HG02852 (cell line): Measurements from ENCODE around the gene FARP1.
"Not testable (repeated sequence)": the region's sequence is repeated elsewhere in the genome, so short reads cannot be mapped to it uniquely, and the experiment has no call there.

Experiments
- ATAC-seq: cut with Tn5 transposase; IDR thresholded peaks from one replicate; pipeline ENCODE4 v1.9.1; 2021; ENCODE audit warnings: mild to moderate bottlenecking, moderate library complexity; ENCODE audit not compliant: unreplicated experiment

FARP1 gene

DNA sequence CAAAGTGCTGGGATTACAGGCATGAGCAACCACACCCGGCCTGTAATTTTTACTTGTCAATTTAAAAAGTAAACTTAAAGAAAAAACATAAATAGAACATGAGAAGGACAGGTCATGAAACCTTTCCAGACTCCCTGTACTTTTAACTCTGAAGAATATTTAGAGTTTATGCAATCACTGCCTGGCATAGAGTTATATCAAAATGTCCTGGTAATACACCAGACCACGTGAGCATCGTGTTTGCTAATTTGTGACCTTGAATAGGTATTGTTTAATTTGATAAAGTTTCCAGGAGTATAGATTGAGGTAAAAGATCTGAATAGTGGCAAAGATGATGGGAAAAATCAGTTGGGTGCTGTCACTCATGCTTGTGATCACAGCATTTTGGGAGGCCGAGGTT is 115.3 kb downstream of the FARP1 start:
- ATAC-seq = no peak

DNA sequence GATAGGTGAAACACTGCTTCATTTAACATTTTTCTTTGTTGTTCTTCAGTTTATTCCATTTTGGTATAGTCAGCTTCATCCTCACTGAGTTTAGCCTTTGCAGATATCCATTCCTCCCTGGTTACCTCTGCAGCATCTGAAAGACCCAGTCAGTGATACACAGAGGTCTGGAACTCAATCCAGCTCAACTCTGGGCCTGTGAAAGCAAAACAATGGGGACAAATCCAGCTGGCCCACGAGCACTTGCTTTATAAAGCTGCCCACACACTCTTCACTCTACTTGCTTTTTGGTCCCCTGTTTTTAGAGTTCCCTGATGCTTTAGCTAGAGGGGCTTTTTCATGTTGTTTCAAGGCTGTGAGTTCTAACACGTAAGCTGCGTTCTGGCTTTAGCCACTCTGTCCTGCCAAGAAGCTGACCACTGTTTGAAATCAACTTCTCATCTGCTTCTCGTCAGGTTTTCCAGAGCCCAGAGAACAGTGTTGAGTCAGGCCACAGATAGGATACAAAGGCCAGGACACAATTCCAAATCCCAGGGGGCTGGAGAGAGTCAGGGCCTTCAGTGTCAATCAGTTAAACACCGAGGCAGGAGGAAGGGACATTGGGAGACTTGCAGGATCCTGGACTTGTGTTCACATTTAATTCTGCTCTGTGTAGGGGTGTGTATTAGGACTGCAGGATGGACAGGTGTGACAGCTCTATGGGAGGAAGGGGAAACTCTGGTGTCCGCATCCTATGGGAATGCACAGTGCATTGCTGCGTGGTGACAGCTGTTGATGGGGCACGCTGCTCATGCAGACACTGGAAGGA is 117.7 kb downstream of the FARP1 start:
- ATAC-seq = no peak

DNA sequence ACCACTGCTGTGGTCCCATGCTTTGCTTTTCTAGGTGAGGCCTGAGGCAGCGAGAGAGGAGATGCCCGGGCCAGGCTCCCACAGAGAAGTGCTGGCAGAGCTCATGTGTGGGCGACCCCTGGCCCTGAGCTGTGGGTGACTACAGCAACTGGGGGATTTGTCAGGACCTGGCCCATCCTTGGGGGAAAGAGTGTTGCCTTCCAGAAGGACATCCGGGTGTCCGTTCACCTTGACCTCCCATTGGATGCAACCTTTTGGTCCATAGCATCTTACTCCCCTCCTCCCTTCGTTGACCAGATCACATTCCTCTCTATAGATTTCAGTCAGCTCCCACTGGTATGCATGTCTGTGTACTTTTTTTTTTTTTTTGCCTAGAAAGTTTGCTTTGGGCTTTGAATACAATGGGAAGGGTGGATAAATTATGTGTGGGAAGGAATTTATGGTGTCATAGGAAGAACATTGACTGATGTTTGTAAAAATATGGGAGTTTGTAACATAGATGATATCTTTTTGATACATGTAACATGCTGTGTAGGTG is 118.3 kb downstream of the FARP1 start:
- ATAC-seq = no peak

DNA sequence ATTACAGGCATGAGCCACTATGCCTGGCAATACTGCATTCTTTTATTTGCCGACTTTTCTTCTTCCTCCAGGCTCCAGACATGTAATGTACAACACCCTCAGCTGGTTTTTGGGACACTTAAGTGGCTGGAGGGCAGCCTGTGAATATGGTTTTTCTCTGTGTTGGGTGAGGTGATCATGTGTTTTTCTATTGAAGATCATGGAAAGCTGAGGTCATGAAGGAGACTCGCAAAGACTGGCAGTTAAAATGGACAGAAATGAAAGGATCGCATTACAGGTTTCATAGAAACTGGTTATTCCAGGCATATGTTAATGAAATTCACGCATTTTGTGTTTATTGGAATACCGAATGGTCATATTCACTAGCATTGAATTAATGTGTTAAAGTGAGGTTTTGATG is 119.4 kb downstream of the FARP1 start:
- no peak for ATAC-seq

DNA sequence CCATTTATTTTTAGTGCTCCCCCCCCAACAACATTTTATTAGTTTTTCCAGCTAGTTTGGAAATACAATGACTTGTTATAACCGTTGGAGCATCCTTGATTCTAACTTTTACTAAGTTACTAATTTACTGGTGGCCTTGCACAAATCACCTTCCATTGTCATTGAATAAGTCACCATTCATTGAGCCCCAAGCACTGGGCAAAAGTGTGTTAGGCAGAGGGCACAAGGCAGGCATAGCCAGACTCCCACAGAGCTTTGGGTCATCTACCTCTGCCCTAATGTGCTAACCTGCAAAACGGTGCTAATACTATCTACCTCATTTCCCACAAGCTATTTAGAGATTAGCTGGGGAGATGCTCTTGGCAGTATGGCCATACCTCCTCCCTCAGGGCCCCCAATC is 120.9 kb downstream of the FARP1 start:
- ATAC-seq = no peak

DNA sequence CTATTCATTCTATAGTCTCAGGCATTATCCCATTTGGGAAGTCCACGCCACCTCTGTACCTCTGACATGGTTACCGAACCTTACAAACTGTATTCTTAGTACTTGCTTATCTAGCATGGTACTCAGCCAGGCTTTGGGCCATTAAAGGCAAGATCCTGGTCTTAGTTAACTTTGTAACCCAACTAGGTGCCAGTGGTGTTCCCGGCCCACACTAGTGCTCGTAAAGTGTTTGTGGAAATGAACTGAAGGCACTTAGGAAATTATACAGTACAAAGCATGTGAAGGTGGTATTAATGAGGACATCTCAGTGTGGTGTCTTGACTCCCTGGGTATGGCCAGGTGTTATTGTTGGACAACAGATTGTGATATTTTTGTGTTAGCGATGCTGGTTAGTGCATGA is 122.0 kb downstream of the FARP1 start:
- ATAC-seq = no peak

DNA sequence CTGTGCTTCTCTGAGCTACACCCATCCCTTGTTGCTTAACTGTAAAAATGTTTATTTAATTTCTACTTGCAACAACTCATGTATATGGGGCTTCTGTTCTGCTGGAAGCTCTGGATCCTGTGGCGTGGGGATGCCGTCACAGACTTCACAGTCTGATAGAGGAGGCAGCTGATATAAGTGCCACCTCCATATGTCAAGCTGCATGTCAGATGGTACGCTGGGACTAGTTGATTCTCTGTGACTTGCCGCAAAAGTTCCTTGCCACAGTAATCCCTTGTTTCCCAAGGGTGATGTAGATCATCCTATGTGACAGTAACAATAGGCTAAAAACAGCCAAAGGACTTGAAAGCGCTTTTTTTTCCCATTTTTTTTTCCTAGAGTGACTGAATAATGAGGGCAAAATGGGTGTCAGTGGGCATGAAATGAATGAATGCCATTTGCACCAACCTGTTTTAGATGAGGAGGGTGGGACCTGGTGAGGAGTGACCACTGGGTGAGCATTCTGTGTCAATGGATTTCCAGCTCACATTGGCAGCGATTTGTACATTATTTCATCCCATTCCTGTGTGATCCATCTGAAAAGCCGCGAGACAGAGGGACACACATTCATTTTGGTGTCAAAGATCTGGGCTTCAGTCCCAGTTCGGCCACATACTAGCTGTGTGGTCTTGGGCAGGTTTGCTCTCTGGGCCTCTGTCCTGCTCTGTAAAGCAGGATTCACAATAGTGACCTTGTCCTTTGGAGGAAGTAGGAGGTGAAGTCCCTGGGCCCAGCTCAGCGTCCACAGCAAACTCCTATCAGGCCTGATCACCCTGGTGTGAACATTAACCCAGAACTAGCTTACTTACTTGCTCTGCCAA is 123.0 kb downstream of the FARP1 start:
- ATAC-seq = no peak

DNA sequence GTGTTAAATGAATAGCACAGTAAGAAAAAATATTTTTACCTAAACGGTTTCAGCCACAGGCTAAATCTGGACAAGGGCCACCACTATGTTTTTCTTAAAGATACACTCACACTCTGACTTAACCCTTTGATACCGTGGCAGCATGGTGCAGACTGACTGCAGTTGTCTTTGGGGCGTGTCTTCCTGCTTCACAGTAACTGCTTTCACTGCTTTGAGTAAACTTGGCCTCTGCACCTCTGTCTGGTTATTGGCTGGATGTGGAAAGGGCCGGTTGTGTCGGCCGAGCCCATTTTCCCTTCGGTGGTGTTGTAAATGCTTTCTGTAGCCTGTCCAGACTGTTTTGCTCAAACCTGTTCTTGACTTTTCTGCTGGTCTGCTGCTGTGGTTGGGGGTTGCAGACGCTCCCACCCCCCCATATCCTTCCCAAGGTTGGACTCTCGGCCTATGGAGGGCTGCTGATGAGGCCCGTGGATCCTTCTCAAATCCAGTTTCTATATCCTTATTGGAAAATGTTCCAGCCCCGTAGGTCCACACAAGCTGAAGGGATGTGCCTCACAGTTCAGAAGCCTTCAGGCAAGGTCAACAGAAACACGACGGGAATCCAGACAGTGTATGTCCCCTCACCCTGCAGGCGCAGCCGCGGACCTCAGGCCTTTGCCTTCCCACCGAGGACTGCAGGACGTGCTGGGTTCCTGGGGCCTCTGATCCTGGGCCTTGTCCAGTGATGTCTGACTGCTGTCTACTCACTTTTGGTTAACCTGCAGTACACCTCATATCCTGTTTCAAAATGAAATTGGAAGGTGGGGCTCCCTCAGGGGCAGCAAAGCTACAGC is 124.4 kb downstream of the FARP1 start:
- peak; percentile 77 for ATAC-seq

DNA sequence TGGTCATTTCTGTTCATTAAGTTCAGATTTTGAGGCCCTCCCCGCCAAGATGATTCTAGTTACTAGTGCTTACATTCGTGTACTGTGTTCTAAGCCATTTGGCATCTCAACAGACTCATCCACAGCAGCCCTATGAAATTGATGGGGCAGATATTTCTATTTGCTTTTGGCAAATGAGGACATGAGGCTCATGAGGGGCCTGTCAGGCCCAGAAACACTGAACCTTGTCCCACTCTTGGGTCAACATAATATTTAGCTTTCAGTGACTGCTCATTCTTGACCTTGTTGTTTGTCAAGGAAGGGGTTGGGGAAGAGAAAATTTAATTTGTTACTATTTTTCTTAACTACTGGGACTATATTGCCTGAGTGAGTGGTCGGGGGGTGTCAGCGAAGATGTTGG is 126.5 kb downstream of the FARP1 start:
- ATAC-seq = no peak

DNA sequence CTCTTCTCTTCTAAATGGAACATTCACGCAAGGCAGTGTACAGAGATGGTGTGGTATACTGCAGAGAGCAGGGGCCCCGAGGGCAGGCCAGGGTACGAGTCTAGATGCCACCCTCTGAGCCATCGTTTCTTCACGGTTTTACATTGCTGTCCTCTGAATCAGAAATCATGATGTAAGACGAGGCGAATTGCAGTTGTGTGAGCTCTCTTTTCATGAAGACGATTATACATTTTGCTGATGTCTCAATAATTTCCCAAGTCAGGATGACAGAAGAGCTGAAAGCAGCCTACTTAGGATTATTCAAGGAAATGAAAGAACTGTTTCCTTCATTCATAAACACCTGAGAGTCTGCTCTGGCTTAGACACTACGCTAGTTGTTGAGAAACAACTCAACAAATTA is 127.9 kb downstream of the FARP1 start:
- ATAC-seq = no peak

DNA sequence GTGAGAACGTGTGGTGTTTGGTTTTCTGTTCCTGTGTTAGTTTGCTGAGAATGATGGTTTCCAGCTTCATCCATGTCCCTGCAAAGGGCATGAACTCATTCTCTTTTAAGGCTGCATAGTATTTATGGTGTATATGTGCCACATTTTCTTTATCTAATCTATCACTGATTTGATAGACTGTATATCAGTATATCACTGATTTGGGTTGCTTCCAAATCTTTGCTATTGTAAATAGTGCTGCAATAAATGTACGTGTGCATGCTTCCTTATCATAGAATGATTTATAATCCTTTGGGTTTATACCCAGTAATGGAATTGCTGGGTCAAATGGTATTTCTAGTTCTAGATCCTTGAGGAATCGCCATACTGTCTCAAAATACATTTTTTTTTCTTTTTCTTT is 128.8 kb downstream of the FARP1 start:
- not testable (repeated sequence) for ATAC-seq

DNA sequence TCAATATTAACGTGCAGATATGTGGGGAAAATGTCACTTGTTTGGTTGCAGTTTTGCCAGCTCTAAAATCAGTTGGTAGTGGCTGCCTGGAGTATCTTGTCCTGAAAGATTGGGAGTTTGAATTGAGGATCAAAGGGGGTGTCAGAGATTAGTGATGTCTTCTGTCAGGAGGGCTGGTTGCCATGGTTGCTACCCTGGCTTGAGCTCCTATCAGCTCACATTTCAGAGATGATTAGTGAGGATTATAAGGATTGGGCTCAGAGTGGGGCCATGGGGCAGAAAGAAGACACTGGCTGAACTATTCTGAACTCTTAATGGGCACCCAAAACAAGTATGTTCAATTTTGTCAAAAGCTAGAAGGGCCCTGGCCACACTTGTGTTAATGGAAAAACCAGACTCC is 129.7 kb downstream of the FARP1 start:
- ATAC-seq = no peak

DNA sequence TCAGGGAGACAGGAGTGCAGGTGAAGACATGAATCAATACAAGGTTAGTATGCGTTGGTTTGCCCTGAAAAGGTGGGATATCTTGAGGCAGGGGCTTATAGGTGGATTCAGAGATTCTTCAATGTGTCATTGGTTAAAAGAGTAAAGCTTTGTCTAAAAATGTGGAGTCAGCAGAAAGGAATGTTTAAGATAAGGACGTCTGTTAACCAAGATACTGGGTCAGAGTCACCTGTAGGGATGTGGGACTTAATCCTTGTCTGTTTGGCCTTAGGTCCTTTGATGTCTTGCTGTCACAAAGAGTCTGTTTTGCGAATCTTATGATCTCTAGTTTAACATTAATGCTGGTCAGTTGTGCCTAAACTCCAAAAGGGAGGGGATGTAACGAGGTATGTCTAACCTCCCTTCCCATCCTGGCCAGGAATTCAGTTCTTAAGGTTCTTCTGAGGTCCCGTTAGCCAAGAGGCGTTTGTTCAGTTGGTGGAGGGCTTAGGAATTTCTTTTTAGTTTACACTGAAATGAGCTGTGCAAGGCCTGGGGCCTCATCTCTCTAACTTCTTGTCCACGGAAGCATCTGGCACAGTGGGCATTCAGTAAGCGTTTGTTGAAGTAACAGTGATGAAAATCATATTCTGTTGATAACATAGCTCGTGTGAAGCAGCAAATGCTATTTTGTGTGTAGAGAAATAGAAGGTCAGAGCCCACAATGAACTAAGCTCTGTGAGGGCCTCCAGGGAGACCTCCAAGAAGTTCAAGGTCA is 130.4 kb downstream of the FARP1 start:
- ATAC-seq = no peak

DNA sequence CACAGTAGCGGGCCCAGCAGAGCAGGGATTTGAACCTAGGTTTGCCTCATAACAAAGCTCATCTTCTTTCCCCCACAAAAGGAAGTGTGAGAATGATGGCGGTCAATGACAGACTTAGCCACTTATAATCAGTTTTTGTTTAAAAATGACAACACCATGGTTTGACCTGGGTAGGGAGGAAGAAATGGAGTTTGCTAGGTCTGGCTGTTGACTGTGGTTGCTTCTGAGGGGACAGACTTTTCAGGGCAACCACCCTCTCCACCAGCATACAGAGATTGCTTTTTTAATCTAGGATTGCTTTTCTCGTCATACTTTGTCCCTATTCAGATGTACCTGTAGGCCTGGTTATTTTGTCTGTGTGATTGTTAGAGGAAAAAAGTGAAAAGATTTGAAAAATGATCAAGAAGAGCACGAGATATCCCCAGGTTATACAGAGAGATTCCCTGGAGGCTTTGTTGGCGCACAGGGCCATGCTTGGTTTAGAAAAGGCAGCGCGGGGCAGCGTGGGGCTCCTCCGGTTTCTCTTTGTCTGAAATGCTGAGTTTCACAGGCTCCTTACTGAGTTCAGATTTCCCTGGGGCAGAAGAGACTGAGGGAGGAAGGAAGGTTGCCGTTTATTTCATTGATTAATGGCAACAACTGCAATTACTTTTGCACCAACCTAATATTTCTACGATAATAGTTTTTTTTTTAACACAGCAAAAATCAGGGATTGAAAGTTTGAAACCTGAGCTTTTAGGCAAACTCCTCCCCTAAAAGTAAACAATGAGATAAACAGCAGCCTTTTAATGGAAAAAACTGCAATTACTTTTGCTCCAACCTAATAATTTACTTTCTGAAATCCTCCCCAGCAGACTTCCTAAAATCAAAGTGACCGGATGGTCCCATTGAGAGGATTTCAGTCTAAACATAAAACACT is 131.2 kb downstream of the FARP1 start:
- no peak for ATAC-seq

DNA sequence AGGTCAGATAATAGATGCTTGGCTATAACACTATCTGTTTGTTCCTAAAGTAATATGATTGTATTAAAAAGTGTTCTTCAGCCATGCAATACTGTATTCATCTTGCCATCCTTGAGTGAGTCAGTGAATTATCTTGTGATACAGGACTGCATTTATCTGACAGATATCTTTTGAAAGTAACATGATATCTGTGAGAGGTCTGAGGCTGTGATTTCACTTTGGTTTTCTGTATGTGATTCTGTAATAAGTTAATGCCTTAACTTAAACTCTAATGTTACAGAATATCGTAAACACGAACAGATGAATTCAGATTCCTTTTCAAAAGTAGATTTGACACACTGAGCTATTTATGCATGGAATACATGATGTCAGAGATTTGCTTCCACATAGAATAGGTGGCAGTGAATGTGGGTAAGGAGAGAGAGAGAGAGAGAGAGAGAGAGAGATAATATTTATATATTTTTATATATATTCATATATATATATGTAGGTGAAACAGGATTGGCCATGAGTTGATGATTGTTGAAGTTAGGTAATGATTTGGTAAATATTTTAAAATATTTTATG is 132.1 kb downstream of the FARP1 start:
- ATAC-seq = no peak

DNA sequence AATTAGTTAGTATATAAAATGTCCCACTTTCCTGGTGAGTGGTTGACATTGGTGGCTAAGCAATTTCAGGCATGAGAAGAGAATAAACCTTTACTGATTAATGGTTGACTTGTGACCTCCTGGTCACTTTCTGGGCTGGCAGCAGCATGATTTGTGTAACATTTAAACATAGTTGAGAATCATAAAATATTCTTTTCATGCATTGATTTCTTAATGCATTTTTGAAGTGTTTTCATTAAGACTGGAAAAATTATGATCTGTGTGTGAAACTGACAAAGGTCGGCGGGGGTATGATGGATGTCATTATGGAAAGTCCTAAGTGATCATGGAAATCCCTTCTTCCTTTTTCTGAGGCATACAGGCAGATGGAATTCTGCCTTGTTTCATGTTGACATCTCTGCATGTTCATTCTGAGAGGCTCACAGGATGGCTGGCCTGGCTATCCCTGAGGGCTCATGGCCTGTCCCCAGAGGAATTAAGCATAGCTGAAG is 132.8 kb downstream of the FARP1 start:
- ATAC-seq = no peak

DNA sequence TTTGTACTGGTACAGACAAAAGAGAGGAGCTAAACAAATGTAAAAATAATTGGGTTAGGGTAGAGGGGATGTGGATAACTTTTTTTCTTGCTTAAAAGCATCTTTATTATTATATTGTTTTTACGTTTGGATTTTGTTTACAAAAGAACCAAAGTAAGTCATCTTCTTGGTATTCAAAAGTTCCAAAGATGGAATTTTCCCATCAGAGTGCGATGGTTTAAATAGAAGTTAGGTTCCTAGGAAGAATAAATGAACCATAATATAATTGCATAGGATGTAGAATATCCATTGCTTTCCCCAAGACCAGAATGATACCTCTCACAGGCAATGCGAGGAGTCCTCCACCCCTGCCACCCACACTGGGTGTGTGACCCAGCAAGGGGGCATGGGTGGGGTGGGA is 133.6 kb downstream of the FARP1 start:
- no peak for ATAC-seq

DNA sequence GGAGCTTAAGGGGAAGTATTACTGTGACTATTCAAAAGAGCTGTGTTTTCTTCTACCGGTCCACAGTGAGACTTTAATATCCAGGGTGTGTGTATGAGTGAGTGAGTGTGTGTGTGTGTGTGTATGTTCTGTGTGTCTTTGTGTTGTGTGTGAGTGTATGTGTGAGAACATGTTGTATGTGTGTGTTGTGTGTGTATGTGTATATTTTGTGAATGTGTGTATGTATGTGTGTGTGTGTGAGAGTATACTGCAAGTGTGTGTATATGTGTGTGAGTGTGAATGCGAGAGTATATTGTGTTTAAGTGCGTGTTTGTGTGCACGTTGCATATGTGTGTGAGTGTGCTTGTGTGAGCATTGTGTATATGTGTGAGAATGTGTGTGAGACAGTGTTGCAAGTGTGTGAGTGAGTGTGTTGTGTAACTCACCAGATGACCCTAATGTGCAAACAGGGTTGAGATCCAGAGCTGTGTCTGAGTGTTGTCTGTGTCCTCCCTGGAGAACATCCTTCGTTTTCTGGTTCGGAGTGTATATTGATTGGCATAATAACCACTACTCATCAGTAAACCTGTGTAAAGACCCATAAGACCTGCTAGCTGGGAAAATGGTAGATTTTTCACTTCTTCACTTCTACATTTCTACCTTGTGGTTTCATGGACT is 135.3 kb downstream of the FARP1 start:
- ATAC-seq = no peak
